HuH-7.5 (cell line): ENCODE measurements around the gene RALA.
"Not testable (repeated sequence)": the region's sequence is repeated elsewhere in the genome, so short reads cannot be mapped to it uniquely, and the experiment has no call there.

ENCODE experiments used
- DNase-seq: peaks from one replicate; pipeline ENCODE4 v3.0.0; 2011; ENCODE audit warnings: low spot score

Gene RALA

GRCh38 chr7:39688611-39689480 is 65.5 kb downstream of the RALA start:
- DNase-seq: no peak

GRCh38 chr7:39691821-39692220 is 68.4 kb downstream of the RALA start:
- no peak for DNase-seq

GRCh38 chr7:39693086-39693485 is 69.7 kb downstream of the RALA start:
- not testable (repeated sequence) for DNase-seq

GRCh38 chr7:39693812-39694211 is 70.4 kb downstream of the RALA start:
- no peak for DNase-seq

- no peak for DNase-seq
Observed at GRCh38 chr7:39695852-39696586, 72.6 kb downstream of the RALA start.

GRCh38 chr7:39696631-39697030 is 73.3 kb downstream of the RALA start:
- DNase-seq: no peak

- no peak for DNase-seq
Observed at GRCh38 chr7:39697483-39697882, 74.1 kb downstream of the RALA start.

DNA sequence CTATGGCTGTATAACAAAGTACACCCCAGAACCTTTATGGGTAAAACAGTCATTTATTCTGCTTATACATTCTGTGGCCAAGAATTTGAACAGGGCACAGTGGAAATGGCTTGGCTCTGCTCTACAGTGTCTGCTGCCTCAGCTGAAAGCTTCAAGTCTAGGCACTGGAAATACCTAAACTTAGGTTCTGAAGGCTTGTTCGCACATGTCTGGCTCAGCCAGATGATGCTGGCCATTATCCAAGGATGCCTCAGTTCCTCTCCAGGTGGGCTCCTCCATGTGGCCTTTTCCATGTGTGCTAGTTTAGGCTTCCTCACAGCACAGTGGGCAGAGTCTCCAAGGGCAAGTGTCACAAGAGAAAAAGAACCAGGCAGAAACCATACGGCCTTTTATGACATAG is 76.8 kb downstream of the RALA start:
- no peak for DNase-seq

- DNase-seq: no peak
Observed at GRCh38 chr7:39700932-39701331, 77.6 kb downstream of the RALA start.

DNA sequence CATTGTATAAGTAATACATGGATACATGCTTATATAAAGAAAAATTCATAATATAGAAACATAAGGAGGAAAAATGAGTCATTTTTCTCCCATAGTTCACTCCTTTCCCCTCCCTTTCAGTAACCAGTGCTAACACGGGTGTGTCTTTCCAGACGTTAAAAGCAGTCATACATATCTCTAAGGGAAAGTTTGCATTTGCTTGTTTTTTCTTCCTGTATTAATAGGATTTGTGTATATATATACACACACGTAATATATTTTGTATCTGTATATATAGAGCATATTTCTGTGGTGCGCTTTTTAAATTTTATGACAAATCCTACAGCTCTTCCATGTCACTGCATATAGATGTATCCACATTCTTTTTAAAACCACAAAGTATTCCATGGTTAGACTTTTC is 78.8 kb downstream of the RALA start:
- no peak for DNase-seq

DNA sequence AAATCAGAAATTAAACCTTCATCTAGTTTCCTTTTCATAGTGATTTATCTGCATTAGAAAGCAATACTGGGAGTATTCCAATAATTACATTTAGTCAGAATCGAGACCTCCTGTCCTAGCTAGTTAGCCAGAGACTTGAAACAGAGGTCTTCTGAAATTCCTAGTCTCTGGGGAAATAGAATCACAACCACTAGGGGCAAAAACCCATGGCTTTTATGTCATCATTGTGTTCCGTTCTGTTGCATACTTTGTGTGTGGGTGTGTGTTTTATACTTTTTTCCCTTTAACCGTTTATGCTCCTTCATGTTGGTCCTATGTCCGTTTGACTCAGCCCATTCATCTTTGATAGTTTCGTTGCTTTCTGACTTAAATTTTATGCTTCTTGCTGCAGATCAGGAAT is 79.8 kb downstream of the RALA start:
- DNase-seq: no peak

- DNase-seq: no peak
Observed at GRCh38 chr7:39709029-39709428, 85.7 kb downstream of the RALA start.

DNA sequence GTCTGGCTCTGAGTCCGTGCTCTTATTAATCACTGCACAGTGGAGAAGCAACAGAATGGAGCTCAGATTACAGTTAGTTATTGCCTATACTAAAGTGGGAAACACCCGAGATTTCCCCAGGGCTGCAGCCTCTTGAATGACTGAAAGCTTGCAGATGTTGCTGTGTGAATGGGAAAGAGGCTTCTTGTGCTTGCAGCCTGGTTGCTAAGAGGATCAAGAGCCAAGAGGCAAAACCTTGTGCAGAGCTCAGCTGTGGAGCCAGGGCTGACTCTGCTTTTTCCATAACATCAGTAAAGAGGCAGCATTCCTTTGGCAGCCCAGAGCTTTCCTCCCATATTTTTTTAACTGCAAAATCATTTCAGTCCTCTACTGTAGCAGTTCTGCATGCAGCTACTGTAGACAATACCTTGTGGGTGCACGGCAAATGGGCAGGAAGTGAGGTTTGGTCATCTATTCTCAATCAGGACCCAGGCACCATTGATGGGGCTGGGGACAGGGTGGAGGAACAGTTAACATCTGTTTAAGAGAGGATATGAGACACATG is 86.5 kb downstream of the RALA start:
- no peak for DNase-seq

DNA sequence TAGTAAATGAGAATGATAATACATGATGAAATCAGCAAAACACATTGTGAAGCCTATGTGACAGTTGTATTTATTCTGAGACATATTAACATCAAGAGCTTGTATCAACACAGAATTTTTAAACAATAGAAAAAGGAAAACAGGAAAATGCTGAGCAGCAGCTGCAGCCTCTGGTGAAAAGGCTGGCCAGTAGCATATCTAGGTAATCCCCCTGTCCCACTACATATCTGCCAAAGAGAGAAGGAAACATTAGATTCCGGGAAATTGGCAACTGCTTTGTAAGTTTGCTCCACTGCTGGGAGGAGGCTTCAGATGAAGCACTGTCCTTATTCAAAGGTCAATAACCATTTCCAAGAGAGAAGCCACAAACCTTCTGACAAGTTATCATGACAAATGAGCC is 89.4 kb downstream of the RALA start:
- no peak for DNase-seq

DNA sequence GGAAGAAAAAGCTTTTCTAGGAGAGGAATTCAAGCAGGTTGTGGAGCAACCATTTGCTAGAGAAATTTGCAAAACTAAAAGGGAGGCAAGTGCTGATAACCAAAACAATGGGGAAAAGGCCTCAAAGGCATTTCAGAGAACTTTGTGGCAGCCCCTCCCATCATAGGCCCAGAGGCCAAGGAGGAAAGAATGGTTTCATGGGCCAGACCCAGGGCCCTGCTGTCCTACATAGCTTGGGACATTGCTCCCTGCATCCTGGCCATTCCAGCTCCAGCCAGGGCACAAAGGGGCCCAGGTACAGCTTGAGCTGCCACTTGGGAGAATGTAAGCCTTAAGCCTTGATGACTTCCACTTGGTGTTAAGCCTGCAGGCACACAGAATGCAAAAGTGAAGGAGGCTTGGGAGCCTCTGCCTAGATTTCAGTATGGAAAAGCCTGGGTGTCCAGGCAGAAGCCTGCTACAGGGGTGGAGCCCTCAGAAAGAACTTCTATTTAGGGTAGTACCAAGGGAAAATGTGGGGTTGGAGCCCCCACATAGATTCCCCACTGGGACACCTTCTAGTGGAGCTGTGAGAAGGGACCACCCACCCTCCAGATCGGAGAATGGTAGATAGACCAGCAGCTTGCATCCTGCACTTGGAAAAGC is 91.2 kb downstream of the RALA start:
- DNase-seq: no peak

GRCh38 chr7:39720586-39720985 is 97.2 kb downstream of the RALA start:
- DNase-seq: no peak

- DNase-seq: no peak
Observed at GRCh38 chr7:39721345-39721744, 98.0 kb downstream of the RALA start.

- no peak for DNase-seq
Observed at GRCh38 chr7:39721919-39722597, 98.7 kb downstream of the RALA start.

DNA sequence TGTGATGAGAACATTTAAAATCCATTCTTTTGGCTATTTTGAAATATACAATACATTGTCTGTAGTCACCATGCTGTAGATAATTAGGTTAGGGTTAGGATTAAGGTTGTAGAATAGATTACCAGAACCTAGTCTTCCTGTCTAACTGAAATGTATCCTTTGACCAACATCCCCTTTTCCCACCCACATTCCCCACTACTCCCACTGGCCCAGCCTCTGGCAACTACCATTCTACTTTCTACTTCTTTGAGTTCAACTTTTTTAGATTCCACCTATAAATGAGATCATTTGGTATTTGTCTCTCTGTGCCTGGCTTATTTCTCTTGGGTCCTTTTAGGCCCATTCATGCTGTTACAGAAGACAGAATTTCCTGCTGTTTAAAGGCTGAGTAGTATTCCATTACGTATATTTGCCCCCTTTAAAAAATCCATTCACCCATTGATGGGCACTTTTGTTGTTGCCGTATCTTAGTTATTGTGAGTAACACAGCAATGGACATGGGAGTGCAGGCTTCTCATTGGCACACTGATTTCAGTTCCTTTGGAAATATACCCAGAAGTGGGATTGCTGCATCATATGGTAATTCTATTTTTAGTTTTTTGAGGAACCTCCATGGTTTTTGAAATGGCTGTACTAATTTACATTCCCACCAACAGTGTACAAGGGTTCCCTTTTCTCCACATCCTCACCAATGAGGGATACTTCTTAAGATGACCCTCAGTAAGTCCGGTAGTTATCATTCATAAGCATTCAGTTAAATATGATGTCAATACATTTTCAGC is 104.0 kb downstream of the RALA start:
- no peak for DNase-seq

DNA sequence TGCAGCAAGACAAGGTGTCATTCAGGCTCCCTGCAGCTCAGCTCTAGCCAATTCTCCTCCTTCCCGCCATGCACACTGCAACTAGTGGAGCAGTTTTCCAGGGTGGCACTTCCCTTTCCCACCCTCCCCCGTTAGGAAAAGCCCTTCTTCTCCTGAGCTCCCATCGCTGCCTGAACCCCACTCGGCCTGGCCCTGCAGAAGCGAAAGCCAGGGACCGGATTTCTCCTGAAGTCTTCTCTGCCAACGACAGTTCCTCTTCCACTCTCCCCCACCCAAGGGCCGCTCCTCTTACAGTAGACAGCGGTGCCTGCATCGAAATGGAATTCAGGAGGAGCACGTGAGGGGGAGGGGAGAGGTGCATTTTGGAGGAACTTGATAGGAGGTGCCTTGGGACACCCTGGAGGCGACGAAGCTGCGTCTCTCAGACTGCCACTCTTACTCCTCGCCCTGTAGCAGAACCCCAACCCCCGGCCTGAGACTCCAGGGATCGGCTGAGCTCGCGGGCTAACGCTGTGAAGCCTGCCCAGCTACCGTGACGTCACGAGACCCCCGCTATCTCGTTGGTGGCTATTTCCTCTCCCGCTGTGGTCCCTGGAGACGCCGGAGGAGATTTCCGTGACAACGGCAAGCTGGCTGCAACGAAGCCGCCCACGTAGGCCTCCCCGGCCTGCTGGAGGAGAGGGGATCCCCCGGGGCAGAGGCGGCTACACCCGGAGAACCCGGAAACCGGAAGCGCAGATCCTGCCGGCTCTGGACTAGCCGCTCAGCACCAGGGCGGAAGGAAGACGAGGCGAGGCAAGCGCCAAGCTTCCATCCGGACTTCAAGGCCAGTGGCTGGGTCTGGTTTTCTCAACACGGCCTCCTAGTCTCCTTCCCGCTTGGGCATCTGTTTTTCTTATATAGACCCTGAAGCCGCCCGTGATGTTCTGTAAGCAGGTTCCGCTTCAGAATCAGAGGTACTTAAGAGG is 109.7 kb downstream of the RALA start:
- peak; percentile 83 for DNase-seq
